Urinary bladder (tissue), 4 donors: Measurements from ENCODE around the gene TRPM3. TPM values are rescaled to one million over a fixed set of nuclear protein-coding genes. Genes with fewer than 3 reads are reported as not detected.

Experiments
- DNase-seq: peaks from one replicate; pipeline ENCODE4 v3.0.0-alpha.2; 2015; ENCODE audit errors: extremely low spot score
- H3K27ac ChIP-seq: one replicate; pipeline ENCODE4 v1.5.1; 2013; ENCODE audit warnings: low read depth, mild to moderate bottlenecking, moderate library complexity
- H3K36me3 ChIP-seq: one replicate; pipeline ENCODE4 v1.6.1; 2013; ENCODE audit warnings: mild to moderate bottlenecking, moderate library complexity; ENCODE audit not compliant: insufficient read depth
- H3K4me1 ChIP-seq: one replicate; pipeline ENCODE4 v1.6.1; 2013; ENCODE audit warnings: mild to moderate bottlenecking, moderate library complexity; ENCODE audit not compliant: insufficient read depth
- H3K4me3 ChIP-seq: one replicate; pipeline ENCODE4 v1.5.1; 2013; ENCODE audit warnings: low read depth, low read length
- WGBS: extraction: QIAGEN DNeasy Blood & Tissue Kit; methylation state at CpG from one replicate; pipeline ENCODE4 v1.1.7; 2013; 5-methylcytosine and 5-hydroxymethylcytosine counted together
- polyA plus RNA-seq: library from polyadenylated mRNA; stranded (reverse); fragments of 200-250 nt; gene quantifications from one replicate; pipeline ENCODE4 v1.2.3, GENCODE V29; 2013
- total RNA-seq: library from RNA; depleted of rRNA; stranded (reverse); fragments of >200 nt; gene quantifications from one replicate; pipeline ENCODE4 v1.2.3, GENCODE V29; 2014
- donor health status: healthy with polysubstance abuse.
- donor health status: healthy.

Gene TRPM3
- total and polyA plus RNA-seq, 2 donors, result 0.20 to 14.3 TPM

DNA sequence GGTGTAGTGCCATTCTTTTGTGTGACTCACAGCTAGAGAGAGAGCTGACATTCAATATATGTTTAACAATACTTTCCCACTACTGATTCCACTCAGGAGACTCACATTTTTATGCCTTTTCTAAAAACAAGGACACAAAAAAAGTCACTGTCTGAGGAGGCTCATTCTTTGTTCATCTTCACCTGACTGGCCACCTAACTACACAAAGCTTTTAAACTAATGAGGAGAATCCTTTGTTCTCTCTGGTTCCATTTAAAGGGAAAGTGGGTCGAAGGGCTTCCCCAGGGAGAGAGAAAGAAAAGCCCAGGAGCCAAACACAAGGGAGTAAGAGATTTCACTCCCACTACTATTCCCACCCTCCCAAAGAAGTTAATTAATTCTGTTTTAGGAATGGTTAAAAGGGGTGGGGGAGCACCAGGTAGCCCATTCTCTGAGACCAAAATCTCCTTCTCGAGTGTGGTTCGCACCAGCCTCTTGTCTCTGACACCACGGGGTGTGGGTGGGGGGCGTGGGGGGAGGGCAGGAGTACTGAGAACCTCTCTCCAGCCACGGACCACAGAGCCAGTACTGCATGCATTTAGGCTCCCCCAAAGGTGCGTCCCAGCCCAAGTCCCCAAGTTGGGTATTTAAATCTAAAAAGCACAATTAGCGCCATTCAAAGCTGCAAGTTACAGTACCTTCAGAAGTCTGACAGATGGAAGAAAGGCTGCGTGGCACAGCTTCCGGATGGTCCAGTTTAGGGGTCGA lies 747 bp downstream of the TRPM3 start:
- no peak for DNase-seq
- 12% methylated on average over 11 of the region's 11 CpGs for WGBS

DNA sequence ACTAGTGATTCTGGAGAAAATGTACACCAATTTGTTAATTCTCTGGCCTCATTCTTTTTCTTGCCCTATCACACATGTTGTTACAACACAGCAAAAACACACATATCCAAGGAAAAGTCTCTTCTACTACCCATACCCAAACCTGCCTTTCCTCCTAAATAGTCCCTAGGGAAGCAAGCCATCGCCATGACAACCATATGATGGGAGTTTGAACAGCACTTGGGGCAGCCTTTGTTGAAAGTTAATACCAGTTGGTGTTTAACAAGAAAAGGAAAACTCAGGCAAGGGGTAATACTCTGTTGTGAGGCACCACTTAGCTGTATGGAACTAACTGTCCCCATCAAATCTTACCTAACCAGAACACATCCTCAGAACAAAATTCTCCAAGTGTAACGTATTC lies 1.7 kb downstream of the TRPM3 start:
- H3K36me3 ChIP-seq, result no peaks in the 10 kb centered on the region
- no peak for DNase-seq
- H3K27ac ChIP-seq, result no peak overlapping the region
- H3K4me1 ChIP-seq, result no peaks in the 10 kb centered on the region
- WGBS, result 49% methylated on average over 2 of the region's 2 CpGs
- H3K4me3 ChIP-seq, result no peak overlapping the region

More for the DNA sequence above, 747 bp downstream of the TRPM3 start:
- Histone ChIP-seq H3K27ac (no peak overlapping the region), H3K4me1 (no peaks in the 10 kb centered on the region), H3K36me3 (no peaks in the 10 kb centered on the region), H3K4me3 (no peak overlapping the region)

DNA sequence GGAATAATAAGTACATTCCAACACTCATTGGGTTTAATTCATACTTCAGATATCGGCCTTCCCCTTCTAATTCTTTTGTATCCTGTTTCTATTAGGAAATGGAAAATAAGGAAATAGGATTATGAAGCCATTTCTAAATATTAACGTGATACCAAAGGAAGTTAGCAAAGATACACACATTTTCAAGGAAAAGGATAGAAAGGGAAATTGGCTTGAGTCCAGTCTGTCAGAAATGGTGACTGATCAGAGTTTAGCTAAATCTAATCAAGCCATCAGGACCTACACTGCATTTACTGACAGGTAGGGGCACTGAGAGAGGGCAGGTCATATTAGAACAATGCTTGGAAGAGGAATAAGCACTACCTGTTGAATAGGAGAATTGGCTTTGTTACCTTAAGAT lies 3.1 kb downstream of the TRPM3 start:
- Histone ChIP-seq H3K4me1 (no peaks in the 10 kb centered on the region), H3K27ac (no peak overlapping the region), H3K36me3 (no peaks in the 10 kb centered on the region), H3K4me3 (no peak overlapping the region)
- no peak for DNase-seq
- WGBS, result 68% methylated on average over 2 of the region's 2 CpGs

DNA sequence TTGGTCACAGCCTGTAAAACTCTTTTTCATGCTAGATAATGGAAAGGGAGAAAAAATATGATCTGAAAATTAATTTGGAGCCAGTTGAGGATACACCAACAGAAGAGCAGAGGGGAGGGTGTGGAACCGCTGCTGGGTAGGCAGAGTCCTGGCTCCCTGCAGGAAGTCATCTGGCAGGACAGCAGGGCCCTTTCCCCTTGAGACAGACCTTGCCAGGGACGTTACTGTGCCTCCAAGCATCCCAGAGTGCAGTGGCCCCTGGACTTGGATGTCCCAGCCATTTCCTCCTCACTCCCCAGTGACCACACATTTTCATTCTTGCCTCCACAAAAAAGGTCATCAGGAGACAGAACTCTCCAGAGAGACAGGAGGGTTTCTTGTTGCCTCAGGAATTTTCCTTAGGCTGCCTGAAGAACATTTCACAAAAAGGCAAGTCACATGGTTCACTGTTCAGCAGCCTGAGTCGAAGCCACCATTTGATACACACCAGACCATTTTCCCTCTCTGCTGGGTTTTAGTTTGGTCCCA lies 5.9 kb downstream of the TRPM3 start:
- Histone ChIP-seq H3K4me1 (no peaks in the 10 kb centered on the region), H3K4me3 (no peak overlapping the region), H3K27ac (no peak overlapping the region), H3K36me3 (no peaks in the 10 kb centered on the region)
- 62% methylated on average over 3 of the region's 3 CpGs for WGBS
- no peak for DNase-seq

DNA sequence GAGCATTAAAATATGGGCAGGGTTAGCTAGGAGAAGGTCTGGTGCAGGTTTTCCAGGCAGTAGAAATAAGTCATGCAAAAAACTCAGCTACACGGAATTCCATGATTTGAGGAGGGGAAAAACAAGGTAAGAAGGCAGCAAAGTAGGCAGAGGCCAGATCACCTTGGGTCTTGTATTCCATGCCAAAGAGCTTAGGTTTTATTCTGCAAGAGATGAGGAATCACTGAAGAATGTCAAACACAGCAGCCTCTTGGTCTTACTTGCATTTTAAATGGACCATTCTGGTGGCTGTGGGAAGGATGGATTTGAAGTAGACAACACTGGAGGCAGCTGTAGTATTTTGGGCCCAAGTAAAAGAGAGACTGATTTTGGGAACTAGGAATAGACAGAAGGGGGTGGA lies 8.6 kb downstream of the TRPM3 start:
- DNase-seq, result no peak
- no peaks in the 10 kb centered on the region for H3K4me1 ChIP-seq
- no peaks in the 10 kb centered on the region for H3K36me3 ChIP-seq
- no peak overlapping the region for H3K27ac ChIP-seq
- H3K4me3 ChIP-seq, result no peak overlapping the region
- WGBS, result 71% methylated on average over 1 of the region's 1 CpG

- WGBS, result 33% methylated on average over 2 of the region's 2 CpGs
- H3K27ac ChIP-seq, result no peak overlapping the region
- H3K4me3 ChIP-seq, result no peak overlapping the region
- no peak for DNase-seq
- no peaks in the 10 kb centered on the region for H3K4me1 ChIP-seq
- no peaks in the 10 kb centered on the region for H3K36me3 ChIP-seq
Observed at GRCh38 chr9:71108937-71109336, 12.5 kb downstream of the TRPM3 start.

DNA sequence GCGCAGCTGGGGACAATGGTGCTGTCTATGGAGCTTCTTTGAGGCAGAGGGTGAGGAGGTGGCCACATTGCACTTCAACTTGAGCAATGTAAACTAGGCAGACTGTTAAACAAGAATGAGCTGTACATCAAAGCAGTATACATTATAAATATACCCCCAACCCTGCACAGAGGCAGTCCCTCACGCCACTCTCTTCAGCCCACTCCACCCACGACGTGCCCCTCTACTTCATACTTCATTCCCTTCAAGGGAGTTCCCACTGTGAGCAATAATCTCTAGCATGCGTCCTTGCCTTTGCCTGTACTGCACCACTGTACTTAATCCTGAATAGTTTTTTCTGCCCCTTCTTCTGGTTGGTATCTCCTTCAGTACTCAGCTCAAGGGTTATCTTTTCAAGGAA lies 14.4 kb downstream of the TRPM3 start:
- H3K4me1 ChIP-seq, result no peaks in the 10 kb centered on the region
- no peak overlapping the region for H3K27ac ChIP-seq
- WGBS, result 82% methylated on average over 5 of the region's 5 CpGs
- H3K36me3 ChIP-seq, result no peaks in the 10 kb centered on the region
- DNase-seq, result no peak
- no peak overlapping the region for H3K4me3 ChIP-seq

DNA sequence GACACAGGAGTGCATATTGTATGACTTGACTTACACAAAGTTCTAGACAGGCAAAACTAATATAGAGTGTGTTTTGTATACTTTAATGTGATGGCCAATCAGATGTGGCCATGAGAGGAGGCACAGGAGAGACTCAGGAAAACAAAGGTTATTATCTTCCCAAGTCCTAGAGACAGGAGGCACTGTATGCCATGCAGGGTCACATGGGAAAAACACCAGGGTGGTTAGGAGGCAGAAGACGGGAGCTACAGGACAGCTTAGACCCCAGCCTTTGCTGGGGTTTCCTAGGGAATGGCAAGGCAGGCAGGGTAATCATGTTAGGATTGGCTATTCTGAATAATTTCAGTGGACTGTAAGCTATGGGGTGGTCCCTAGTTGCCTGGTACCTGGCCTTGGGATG lies 16.2 kb downstream of the TRPM3 start:
- Histone ChIP-seq H3K36me3 (no peaks in the 10 kb centered on the region), H3K27ac (no peak overlapping the region), H3K4me3 (no peak overlapping the region), H3K4me1 (no peaks in the 10 kb centered on the region)
- DNase-seq, result no peak
- WGBS, result 74% methylated on average over 1 of the region's 1 CpG

- no peaks in the 10 kb centered on the region for H3K36me3 ChIP-seq
- H3K27ac ChIP-seq, result no peak overlapping the region
- DNase-seq, result no peak
- no peaks in the 10 kb centered on the region for H3K4me1 ChIP-seq
- H3K4me3 ChIP-seq, result no peak overlapping the region
- 41% methylated on average over 2 of the region's 2 CpGs for WGBS
Observed at GRCh38 chr9:71098801-71099200, 22.6 kb downstream of the TRPM3 start.

DNA sequence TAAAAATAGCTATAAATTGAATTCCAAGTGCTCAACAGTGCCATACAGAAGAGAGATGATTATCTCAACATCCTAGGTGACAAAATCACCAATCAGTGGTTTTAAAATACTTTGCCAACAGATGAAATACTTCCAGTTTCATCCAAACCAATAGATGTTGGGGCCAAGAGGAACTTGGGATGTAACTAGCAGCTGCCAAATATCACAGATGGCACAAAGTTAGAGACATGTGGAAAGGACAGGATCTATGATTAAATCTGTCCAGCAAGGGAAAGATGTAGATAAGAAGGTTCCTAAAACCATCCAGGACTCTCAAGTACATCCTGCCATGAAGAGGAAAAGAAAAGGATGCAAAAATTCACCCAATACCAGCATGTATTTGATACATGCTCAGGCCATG lies 23.8 kb downstream of the TRPM3 start:
- DNase-seq, result no peak
- Histone ChIP-seq H3K4me3 (no peak overlapping the region), H3K36me3 (no peaks in the 10 kb centered on the region), H3K27ac (no peak overlapping the region), H3K4me1 (no peaks in the 10 kb centered on the region)

- 60% methylated on average over 5 of the region's 5 CpGs for WGBS
- Histone ChIP-seq H3K4me1 (no peaks in the 10 kb centered on the region), H3K27ac (no peak overlapping the region), H3K4me3 (no peak overlapping the region), H3K36me3 (no peaks in the 10 kb centered on the region)
- DNase-seq, result no peak
Observed at GRCh38 chr9:71096421-71097108, 24.9 kb downstream of the TRPM3 start.

GRCh38 chr9:71094708-71095251 lies 26.6 kb downstream of the TRPM3 start:
- Histone ChIP-seq H3K27ac (no peak overlapping the region), H3K4me3 (no peak overlapping the region), H3K36me3 (no peaks in the 10 kb centered on the region), H3K4me1 (no peaks in the 10 kb centered on the region)
- WGBS, result 76% methylated on average over 4 of the region's 4 CpGs
- no peak for DNase-seq

DNA sequence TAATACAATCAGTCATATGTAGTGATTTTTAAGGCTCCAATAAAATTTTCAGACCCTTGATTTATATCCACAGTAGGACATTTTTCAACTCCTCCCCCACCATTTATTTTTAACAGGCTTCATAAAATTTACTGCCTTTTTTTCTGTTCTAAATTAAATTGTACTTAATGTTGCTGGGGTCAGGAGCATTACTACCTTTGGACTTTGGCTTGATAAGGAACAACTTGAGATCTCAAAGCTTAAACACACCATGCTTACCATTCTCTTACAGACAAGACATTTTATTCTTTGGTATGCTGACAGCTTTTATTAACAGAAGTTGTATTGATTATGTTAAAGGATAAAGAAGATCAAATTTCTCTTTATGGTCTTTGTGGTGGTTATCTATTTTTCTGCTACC lies 30.5 kb downstream of the TRPM3 start:
- H3K36me3 ChIP-seq, result no peaks in the 10 kb centered on the region
- H3K27ac ChIP-seq, result no peak overlapping the region
- DNase-seq, result no peak
- no peak overlapping the region for H3K4me3 ChIP-seq
- no peaks in the 10 kb centered on the region for H3K4me1 ChIP-seq

DNA sequence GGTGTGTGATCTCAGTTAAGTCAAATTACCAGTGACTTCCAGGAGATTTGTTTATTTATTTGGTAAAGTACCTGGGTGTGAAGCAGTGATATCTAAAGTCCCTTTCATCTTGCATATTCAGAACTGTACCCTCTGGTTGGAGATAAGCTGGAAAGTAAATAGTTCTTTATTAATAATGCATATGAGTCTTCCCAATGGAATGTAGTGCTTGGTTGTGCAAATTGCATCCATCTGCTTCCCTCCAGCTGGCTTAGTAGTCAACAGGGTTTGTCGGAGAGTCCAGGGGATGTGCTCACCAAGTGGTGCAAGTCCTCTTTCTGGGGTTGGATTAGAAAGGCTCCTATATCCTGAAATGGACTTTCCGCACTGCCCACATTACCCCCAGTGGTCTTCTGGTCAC lies 42.0 kb downstream of the TRPM3 start:
- DNase-seq, result no peak
- Histone ChIP-seq H3K36me3 (no peaks in the 10 kb centered on the region), H3K4me1 (no peaks in the 10 kb centered on the region), H3K4me3 (no peak overlapping the region), H3K27ac (no peak overlapping the region)
- 85% methylated on average over 2 of the region's 2 CpGs for WGBS
